ENCODE results near the gene GLCE.

Gene GLCE

GRCh38 chr15:69315402-69316110 lies 155.1 kb downstream of the GLCE start:
- TF ChIP-seq USF1 (IDR thresholded peaks at IDR 0.05), result no peak
- TF ChIP-seq ZBTB7A (IDR thresholded peaks at IDR 0.05; ENCODE audit: low read depth), result no peak
- no peak for TF ChIP-seq YY1 (IDR thresholded peaks at IDR 0.05; ENCODE audit: low read depth)
- no peak for TF ChIP-seq EP300 (IDR thresholded peaks at IDR 0.05; ENCODE audit: borderline replicate concordance)
- TF ChIP-seq CEBPB (IDR thresholded peaks at IDR 0.05), result no peak
- no peak for TF ChIP-seq TAF1 (IDR thresholded peaks at IDR 0.05; ENCODE audit: low read depth)
- TF ChIP-seq FOXM1 (IDR thresholded peaks at IDR 0.05; ENCODE audit: borderline replicate concordance, low read depth), result no peak
- no peak for TF ChIP-seq MAX (IDR thresholded peaks at IDR 0.05)
- no peak for TF ChIP-seq EGR1 (IDR thresholded peaks at IDR 0.05)

- TF ChIP-seq TEAD4 (IDR thresholded peaks at IDR 0.05) (no peak), CREB1 (IDR thresholded peaks at IDR 0.05; ENCODE audit: low read depth) (no peak), REST (IDR thresholded peaks at IDR 0.05; ENCODE audit: low read depth) (no peak), YY1 (IDR thresholded peaks at IDR 0.05; ENCODE audit: low read depth) (no peak), MAX (IDR thresholded peaks at IDR 0.05) (no peak), EP300 (IDR thresholded peaks at IDR 0.05; ENCODE audit: borderline replicate concordance) (no peak), RAD21 (IDR thresholded peaks at IDR 0.05; ENCODE audit: low read depth) (no peak), TAF1 (IDR thresholded peaks at IDR 0.05; ENCODE audit: low read depth) (no peak), ZBTB7A (IDR thresholded peaks at IDR 0.05; ENCODE audit: low read depth) (no peak), FOXM1 (IDR thresholded peaks at IDR 0.05; ENCODE audit: borderline replicate concordance, low read depth) (no peak), CEBPB (IDR thresholded peaks at IDR 0.05) (no peak), NFIC (IDR thresholded peaks at IDR 0.05) (no peak), USF1 (IDR thresholded peaks at IDR 0.05) (no peak), EGR1 (IDR thresholded peaks at IDR 0.05) (no peak), TCF12 (IDR thresholded peaks at IDR 0.05; ENCODE audit: low read depth) (no peak)
Measured at GRCh38 chr15:69316291-69316690, 155.9 kb downstream of the GLCE start.

GRCh38 chr15:69317392-69317841 lies 157.0 kb downstream of the GLCE start:
- no peak for TF ChIP-seq CEBPB (IDR thresholded peaks at IDR 0.05)
- TF ChIP-seq MAX (IDR thresholded peaks at IDR 0.05), result no peak
- TF ChIP-seq YY1 (IDR thresholded peaks at IDR 0.05; ENCODE audit: low read depth), result no peak
- TF ChIP-seq USF1 (IDR thresholded peaks at IDR 0.05), result no peak
- no peak for TF ChIP-seq RAD21 (IDR thresholded peaks at IDR 0.05; ENCODE audit: low read depth)
- no peak for TF ChIP-seq FOXM1 (IDR thresholded peaks at IDR 0.05; ENCODE audit: borderline replicate concordance, low read depth)
- no peak for TF ChIP-seq REST (IDR thresholded peaks at IDR 0.05; ENCODE audit: low read depth)
- no peak for TF ChIP-seq TAF1 (IDR thresholded peaks at IDR 0.05; ENCODE audit: low read depth)
- no peak for TF ChIP-seq CREB1 (IDR thresholded peaks at IDR 0.05; ENCODE audit: low read depth)
- no peak for TF ChIP-seq ZBTB7A (IDR thresholded peaks at IDR 0.05; ENCODE audit: low read depth)

- no peak for TF ChIP-seq ZBTB7A (IDR thresholded peaks at IDR 0.05; ENCODE audit: low read depth)
- no peak for TF ChIP-seq USF1 (IDR thresholded peaks at IDR 0.05)
- TF ChIP-seq EGR1 (IDR thresholded peaks at IDR 0.05), result no peak
Measured at GRCh38 chr15:69318033-69318432, 157.6 kb downstream of the GLCE start.
